HT1080 (cell line): ENCODE results near the gene GATA5. TPM values are rescaled to one million over a fixed set of nuclear protein-coding genes. Genes with fewer than 3 reads are reported as not detected.

Source experiments
- DNase-seq: peaks from one replicate; pipeline ENCODE4 v3.0.0-alpha.2; 2015; ENCODE audit warnings: low read depth
- total RNA-seq: library from RNA; depleted of rRNA; stranded (reverse); fragments of >200 nt; shearing (Covaris generic); gene quantifications from 2 replicates; pipeline ENCODE4 v1.2.3, GENCODE V29; 2014

The GATA5 gene
- total RNA-seq, 1 experiment from 2014 or later = not detected

DNA sequence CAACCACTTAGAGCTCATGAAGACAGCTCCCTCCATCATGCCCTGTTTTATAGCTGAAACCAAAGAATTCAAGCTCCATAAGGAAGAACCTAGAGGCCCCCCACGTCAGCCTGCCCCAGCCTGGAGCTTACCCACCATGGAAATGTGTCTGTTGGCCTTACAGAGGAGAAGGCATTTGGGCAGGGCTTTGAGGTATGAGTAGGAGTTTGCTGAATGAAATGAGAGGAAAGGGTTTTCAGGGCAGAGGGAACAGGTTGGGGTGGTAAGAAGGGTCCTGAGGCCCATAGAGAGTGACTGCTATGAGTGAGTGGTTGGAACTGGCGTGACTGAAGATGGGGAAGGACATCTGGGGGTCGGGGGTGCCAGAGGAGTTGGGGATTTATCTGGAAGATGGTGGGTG, 12.7 kb upstream of the GATA5 start:
- DNase-seq = no peak

DNA sequence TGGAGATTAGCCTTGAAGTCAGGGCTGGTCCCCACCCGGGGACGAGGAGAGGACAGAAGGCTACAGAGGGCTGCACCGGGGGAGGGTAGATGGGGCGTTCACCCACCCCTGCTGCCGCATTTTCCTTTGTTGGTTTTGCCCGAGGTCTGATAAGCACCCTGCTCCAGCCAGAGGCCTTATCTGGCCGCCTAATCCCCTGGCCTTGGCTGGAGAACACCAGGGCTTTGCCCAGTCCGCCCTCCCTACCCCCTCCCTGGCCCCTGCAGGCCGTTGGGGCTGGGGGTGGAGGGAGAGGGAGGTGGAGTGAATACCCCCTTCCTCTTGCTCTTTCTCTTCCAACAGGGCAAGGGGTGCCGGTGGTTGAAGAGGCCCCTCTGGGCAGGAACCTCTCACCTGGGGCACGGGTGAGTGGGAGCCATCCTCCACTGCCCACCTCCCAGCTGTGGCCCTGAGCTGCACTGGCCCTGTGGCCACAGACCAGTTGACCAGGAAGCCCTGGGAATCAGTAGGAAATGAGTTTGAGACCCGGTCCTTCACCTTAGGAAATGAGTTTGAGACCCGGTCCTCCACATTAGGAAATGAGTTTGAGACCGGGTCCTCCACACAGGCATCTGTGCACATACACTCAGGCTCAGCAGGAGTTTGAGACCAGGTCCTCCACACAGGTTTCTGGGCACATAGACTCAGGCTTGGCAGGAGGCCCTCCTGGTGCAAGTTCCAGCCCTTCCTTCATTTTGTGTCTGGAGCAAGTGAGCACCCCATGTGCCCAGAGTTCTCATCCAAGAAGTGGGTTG, 12.0 kb upstream of the GATA5 start:
- no peak for DNase-seq

DNA sequence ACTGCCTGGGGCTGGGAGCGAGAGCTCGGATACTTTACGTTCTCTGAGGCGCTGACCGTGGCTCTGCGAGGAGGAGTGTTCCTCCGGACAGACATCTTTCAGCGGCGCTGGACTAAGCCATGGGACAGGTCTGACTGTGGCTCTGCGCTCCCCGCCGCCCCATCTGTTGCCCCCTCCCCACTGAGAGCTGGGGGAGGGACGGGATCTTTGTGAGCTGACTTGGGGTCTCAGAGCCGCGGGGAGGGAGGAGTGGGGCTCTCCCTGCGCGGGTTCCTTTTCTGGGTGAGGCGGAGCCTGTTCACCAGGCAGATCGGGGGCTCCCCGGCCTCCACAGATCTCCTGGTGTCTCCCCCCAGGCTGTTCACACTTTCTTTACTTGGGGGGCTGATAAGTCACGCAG, 11.3 kb upstream of the GATA5 start:
- no peak for DNase-seq

DNA sequence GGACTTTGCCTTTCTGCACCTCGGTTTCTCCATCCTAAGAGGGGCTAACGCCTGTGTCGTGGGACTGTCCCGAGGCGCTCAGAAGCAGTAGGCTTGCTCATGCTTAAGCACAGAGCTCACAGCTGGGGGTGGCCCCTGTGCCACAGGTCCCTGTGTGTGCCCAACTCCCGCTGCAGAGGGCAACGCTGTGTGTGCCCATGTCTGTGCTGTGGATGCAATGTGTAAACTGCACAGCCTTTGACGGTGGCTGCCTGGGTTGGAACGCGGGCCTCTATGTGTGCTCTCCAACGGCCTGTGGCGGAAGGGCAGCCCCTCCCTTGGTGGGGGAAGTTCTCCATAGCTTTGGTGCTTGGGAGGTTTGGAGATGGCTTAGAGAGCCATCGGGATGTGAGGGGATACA, 10.7 kb upstream of the GATA5 start:
- DNase-seq = no peak

DNA sequence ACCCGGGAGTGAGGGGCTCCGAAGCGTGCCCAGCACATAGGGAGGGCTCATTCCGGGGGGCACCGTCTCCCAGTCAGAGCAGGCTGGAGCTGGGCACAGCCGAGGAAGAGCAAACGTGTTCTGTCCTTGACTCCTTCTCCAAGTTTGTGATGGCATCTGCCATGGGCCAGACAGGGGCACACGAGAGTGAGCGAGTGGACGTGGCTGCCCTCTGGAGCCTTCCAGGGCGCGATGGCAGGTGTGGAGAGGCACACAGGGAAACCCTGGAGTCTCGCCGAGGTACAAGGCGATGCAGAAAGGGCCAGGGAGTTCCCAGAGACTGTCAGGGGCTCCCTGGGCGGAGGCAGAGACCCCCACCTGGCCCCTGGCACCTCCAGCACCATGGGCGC, 9.9 kb upstream of the GATA5 start:
- no peak for DNase-seq

DNA sequence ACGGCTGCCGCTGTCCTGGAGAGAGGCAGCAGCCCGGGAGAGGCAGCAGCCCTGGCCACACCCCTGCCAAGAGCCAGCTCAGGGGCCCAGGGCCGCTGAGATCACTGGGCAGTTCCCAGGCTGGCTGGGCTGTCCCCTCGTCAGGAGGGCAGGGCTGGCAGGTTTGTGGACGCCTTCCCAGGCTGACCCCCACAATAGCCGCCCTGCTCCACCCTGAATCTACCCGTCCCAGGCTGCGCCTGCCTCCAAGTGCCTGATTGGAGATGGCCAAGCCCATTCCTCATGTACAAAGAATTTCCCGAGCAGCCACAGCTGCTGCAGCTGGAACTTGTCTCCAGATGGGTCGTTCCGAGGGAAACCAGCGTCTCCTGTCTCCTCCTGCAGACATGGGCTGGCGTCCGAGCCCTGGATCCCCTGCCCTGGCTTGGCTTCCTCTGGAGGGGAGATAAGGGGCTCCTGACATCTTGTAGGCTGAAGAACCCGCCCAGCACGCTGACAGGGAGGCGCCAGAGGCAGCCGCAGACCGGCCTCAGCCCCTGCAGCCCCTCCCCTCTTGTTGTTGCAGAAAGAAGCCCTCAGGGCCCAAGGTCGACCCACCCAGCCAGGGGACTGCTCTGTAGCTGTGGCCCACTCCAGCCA, 9.4 kb upstream of the GATA5 start:
- no peak for DNase-seq

DNA sequence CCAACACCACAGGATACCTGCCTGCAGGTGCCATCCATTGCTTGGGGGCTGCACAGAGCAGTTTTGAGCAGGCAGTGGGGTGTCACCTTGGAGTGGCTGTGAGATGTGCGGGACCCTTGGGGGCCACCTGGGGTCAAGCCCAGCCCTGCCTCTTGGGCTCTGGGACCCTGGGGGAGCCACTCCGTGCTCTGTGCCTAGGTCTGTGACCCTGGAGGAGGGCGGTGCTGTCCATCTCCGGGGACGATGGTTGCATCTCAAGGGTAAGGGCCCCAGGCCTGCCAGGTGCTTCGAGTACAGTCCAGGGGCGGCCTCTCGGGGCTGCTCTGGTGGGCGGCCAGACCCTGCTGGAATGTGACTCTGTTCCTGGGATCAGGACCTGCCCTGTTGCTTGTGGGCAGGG, 8.7 kb upstream of the GATA5 start:
- DNase-seq = no peak

DNA sequence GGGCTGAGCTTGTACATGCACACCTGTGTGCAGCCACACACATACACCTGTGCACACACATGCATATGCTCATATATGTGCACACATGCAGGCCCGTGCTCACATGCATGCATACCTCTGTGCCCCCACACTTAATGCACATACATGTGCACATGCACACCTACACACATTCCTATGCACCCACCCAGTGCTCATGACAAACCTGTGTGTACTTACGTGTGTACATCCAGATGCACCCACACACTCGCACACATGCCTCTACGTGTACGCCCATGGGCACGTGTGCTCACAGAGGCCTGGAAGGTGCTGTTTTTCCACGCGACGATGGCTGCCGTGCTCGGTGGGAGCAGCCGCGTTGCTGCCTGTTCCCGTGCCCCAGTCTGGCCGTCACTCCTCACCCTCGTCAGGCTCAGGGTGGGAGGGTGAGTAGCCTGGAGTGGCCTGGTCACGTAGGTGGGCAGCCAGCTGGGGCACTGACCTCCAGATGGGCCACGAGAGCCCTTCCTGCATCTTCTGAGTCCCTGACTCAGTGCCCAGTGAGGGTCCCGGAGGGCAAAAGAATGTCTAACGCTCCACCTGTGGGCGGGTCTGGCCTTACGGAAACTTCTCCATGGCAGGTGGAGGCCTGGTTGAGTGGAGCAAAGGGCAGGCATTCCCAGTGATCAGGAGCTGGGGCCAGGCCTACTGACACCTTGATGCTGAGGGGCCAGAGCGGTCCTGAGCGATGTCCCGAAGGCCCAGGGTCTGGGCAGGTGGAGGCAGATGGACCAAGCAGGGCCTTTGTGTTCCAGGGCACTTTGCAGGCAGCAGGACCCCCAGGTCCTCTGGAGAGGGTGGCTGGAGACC, 8.0 kb upstream of the GATA5 start:
- DNase-seq = no peak

DNA sequence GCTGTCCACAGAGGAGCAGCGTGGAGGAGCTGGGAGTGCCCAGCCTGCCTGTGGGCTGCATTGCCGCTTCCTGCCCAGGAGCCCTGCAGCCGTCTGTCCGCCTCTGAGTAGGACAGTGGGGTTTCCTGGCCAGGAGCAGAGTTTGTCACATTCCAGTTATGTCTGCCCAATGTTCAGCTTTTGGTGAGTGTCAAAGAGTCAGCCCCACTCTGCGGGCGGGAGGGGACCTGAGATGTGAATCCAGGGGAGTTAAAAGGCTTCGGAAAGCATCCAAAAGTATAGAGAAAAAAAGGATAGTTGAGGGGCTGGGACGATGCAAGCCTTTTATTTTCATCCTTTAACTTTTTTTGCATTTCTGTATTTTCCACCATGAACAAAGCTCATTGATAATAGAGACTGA, 7.2 kb upstream of the GATA5 start:
- DNase-seq = no peak

DNA sequence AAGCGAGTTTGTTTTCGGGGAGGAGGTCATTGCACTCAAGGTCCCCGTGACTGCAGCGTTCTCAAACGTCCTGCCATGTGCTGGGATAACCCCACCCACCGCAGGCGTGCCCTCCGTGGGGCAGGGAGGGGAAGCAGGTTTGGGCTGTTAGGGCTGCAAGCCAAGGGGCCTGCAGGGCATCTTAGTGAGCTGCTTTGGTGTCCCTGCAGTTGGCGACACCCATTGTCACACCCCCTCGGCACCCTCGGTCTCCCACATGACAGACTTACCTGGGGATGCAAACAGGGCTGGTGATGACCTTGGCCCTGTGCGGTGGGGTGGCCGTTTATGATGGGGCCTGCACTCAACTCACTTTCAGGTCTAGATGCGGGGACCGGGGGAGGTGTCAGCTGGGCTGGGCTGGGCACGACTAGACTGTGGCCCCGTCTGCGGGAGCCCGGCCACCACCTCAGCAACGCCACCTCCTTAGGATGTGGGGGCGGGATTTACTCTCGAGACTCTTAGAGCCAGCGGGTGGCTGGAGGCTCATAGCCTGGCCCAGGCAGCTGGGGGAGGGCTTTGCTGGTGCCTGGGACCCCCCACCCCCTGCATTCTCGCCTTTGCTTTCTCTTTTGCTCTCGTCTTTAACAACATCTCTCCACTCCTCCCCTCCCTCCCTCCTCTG, 6.5 kb upstream of the GATA5 start:
- DNase-seq = no peak

DNA sequence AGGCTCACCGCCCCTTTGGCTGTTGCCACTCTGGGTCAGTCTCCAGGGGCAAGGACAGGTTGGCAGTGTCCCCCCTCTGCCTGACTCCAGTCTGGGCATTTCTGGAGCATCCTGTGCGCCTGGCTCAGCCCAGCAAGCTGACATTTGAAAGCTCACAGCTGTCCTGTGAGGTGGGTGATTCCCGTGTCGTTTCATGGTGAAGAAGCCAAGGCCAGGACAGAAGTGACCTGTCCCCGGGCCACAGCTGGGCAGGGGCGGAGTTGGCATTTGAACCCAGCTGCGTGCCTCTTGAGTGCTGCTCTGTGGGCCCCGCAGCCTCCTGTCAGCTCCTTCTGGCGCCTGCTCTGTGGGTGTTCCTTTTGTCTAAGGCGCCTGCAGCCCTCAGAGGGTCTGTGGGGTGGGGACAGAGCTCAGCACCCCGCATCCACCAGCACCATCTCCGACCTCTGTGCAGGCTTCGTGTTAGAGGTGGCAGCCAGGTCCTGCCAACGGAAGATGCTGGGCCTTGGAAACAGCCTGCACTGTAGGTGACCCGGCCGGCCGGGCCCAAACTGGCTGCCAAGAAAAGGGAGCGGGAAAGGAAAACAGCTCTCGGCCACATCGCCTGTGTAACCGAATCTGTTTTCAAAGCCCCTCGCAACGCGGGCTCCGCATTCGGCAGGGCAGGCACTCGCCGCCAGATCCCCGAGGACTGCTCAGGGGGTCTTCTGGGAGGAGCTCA, 5.8 kb upstream of the GATA5 start:
- DNase-seq = no peak

DNA sequence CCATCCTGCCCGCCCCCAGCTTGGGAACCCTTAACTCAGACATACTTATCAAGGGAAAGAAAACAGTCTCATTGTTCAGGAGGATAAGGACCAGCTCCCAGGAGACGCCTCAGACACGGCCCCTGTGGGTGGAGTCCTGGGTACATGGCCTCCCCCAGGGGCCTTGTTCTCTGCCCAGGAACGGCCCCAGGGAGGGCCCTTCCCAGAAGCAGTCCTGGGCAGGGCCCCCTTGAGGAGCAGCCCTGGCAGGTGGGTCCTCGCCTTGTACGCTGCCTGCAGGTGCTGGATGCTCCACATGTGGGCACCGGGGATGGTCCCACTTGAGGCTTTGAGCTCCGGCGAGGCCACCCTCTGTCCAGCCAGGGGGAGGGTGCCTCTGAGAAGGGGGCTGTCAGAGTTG, 4.5 kb upstream of the GATA5 start:
- no peak for DNase-seq

DNA sequence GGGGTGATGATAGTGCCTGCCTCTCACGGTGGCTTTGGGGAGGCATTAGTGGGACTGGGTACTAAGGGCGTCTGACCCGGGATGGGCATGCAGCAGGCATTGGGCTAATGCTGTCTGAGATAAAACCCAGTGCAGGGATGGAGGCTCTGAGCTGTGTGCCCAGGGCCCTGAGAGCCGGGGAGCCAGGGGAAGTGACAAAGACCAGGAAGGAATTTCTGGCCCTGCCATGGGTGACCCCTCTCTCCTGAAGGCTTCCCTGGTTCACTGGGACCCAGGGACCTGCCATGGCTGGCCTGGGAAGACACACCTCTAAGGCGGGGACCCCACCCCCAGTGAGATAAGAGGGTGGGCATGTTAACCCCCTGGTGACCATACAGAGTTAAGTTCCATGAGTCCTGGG, 3.9 kb upstream of the GATA5 start:
- DNase-seq = no peak

DNA sequence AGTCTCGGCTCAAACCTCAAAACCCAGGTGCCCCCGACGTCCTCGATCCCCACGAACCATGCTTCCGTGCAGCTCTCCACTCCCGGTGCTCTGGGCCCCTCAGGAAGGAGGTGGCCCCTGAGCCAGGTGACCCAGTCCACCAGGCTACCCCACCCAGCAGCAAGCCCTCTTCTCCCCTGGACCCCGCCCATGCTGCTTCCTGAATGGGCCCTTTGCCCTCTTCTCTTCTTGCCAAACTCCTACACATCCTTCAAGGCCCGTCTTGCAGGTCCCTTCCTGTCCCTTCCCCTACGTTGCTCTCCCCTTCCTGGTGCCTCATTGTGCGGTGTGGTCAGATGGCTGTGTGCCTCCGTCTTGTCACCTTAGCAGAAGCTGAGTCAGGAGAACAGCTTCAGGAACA, 3.4 kb upstream of the GATA5 start:
- DNase-seq = no peak

DNA sequence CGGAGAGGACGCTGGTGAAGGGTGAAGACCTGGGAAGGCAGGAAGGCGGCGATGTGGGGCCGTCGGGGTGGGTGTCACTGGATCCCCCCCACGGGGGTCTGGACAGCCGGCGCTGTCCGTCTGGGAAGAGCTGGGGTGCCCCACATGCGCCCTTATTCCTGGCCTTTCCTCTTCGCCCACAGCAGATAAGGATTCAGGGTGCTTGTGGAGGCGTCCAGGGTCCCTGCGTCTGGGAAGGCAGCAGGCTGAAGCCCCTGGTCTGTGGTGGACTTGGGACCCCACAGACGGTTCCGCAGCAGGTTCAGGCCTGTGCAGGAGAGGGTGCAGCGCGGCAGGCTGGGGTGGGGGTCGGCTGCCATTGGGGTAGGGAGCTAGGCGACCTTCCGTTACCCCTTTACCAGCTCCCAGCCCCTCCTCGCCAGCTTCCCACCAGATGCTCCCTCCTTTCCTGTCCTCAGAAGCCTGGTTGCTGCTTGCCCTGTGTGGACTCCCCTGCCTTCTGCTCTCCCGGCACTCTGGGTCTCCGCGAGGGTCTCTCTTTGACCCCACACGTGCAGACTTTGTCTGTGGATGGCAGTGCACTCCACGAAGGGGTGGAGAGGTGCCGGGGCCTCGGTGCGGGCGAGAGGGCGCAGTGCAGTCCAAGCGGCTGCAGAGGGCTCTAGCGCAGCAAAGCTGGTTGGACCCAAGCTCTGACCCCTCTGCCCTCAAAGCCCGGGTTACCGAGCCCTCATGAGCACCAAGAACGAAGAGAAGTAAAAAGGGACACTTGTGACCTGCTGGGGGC, 2.1 kb upstream of the GATA5 start:
- no peak for DNase-seq

DNA sequence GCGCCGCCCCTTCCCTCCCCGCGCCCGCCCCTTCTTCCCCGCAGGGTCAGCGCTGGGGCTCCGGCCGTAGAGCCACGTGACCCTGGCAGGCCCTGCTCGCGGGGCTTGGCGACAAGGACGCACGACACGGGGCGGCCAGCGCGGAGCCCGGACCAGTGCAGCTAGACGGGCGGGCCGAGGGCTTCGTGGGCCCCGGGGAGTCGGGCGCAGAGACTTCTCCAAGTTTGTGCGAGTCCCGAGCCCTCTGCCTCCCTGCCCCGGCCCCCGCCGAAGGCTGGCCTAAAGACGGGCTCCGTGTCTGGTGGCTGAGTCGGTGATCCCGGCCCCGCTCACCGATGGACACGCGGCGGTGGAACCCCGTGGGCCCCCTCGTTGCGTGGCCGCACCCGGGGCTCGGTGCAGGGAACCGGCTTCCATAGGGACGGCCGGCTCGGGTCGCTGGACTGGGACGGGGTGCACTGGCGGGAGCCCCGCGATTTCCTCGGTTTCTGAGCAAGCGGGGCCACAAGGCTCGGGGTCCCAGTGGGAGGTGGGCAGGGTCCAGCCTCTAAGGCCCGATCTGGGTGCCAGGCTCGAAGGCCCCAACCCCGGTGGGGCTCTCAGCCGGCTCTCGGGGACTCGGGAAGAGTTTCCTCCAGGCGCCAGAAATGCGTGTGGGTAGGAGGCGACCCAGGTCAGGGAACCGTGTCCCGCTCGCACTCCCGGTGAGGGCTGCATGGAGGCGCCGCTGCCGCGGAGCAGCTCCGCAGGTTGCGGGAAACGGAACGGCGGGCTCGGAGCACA, 452 bp upstream of the GATA5 start:
- DNase-seq = no peak

DNA sequence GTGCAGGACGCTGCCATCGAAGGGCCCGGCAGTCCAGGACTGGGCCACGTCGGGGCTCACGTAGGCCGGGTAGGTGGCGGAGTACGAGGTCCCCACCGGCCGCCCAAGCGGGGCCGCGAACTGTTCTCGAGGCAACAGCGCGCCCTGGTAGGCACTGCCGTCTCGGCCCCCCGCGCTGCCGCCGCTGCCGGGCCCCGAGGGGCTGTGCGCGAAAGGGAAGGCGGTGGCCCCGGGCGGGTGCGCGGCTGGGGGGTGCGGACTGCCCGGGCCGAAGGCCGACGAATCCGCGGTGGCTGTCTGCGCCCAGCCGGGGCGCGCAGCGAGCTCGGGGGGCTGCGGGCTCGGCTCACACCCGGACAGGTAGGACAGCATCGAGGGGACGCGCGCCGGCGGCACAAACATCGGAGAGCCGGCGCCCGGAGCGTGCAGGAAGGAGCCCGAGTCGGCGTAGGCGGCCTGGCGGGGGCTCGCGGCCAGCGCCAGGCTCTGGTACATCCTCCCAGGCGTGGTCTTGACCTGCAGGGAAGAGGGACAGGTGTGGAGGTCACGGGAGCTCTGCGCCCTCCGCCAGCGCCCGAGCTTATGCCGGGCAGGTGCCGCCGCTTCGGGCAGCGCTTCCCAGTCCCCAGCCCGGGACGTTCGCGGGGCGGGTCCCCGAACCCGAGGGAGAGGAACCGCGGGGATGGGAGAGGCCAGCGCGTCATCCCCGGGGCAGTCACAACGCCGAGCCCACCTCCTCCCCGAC, 596 bp downstream of the GATA5 start:
- no peak for DNase-seq

DNA sequence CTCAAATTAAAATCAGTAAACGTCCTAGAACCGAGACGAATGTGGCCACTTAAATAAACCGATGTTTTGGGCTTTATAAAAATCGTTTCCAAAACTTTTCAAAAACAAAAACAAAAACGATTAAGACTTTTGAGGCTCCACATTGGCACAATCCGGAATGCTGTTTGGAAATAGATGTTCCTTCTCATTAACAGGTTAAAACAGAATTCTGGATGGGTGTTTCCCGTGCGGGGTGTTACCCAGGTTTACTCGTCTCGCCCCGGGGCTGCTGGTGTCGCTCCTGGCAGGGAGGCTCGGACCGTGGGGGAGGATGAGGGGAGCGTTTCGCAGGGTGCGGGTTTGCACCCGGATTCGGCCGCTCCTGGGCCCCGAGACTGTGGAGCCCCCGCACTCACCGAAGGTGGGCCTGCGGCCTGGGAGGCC, 1.2 kb downstream of the GATA5 start:
- no peak for DNase-seq
